HG03025 (cell line): ENCODE measurements around the gene SLIT3.
A peak's percentile ranks its signal among the peaks of the same experiment; 100 is the strongest.

Source experiments
- ATAC-seq: cut with Tn5 transposase; IDR thresholded peaks from one replicate; pipeline ENCODE4 v1.9.1; 2021; ENCODE audit warnings: mild to moderate bottlenecking, moderate library complexity; ENCODE audit not compliant: unreplicated experiment, low FRiP score

SLIT3 gene

DNA sequence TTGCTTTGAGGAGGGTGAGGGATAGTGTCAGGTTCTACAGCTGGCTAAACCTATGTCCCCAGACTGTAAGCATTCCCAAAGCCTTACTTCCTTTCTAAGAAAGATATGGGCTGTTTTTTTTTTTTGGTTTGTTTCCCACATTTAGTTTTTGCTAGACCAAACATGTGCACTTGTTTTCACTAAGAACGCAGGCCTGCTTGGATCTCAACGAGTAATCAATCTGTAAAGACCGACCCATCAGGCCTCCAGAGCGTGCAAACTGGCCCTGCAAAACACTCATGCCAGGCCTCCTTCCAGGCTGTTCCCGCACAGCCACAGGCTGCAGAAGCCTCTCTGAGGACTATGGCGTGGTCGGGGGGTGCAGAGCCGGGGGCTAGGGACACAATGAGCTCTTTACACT lies 416.9 kb downstream of the SLIT3 start:
- ATAC-seq: no peak

DNA sequence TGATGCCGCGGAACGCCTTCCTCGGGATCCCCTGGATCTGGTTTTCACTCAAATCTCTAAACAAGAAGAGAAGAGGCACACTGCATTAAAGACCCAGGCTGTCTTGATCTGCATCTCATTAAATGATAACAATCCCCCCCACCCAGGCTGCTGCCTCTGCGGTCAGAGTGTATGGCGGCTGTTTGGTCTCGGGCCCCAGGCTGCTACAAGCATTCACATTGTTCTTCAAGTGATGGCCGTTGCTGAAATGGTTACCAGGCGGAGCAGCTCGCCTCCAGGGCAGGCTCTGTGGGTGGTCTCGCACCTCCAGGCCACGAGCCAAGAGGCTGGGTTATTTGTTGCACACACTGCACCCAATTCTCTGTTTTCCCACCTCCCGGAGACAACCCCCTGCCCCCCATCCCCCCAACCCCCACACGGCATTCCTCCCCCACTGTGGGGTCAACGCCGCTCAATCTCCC lies 417.6 kb downstream of the SLIT3 start:
- ATAC-seq: no peak

DNA sequence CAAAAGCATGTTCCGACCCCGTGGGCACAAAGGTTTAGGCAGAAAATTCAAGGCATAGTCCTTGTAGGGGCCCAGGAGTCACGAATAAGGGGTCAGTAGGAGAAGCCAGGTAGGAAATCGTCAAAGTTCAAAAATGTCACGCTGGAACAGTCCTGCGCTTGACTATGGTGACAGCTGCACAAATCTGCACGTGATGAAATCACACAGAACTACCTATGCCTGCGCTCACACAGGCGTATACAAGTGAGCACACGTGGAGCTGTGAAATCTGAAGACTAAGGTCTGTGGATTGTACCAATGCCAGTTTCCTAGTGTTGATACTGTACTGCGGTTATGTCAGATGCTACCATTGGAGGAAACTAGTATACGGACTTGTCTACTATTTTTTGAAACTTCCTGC lies 418.7 kb downstream of the SLIT3 start:
- no peak for ATAC-seq

DNA sequence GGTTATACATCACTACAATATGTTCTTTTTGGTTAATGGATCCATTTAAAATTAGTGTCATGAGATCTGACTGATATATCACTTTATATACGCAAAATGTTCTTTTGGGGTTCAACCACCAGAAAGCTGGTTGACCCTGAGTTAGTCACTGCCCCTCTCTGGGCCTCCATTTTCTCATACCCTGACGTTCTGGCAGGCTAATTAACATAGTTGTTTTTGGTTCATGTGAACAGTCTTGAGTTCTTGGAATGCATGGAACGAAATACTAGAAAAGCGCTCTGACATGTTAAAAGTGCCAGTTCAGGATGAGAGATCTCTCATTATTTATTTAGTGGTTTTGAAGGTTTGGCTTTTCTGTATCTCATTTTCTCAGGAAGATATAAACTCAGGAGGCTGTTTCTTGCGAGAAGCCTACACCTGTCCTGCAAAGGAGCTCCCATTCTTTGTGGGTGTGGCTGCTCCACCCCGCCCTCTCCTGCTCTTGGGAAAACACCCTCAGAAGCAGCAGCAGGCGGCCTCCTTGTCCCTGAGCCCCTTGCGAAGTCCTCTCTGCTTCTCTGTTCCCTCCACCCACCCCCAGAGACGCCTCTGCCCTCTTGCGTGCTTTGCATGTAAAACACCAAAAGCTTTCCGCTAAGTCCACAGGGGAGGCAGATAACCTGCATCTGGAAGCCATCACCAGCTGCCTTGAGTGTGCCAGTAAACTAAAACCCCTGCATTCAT lies 419.4 kb downstream of the SLIT3 start:
- ATAC-seq: no peak

- peak; percentile 87 for ATAC-seq
Observed at GRCh38 chr5:168879929-168880328, 421.0 kb downstream of the SLIT3 start.

DNA sequence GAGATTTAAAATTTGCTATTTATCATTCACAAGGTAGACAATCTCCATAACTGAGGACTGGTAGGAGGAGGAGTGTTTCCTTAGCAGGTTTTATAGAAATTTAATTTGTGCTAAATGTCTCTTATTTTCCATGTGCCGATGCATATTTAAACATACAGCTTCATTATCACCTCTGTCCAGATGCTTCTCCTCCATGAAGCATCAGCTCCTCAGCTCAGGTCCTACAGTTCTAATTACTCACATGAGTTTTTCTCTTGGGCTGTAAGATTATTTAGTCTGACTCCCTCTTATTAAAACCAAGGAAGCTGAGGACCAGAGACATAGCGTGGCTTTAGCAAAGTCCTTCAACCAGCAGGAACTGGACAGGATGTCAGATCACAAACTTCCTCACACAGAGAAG lies 421.6 kb downstream of the SLIT3 start:
- no peak for ATAC-seq

GRCh38 chr5:168878135-168878745 lies 422.7 kb downstream of the SLIT3 start:
- ATAC-seq: no peak

DNA sequence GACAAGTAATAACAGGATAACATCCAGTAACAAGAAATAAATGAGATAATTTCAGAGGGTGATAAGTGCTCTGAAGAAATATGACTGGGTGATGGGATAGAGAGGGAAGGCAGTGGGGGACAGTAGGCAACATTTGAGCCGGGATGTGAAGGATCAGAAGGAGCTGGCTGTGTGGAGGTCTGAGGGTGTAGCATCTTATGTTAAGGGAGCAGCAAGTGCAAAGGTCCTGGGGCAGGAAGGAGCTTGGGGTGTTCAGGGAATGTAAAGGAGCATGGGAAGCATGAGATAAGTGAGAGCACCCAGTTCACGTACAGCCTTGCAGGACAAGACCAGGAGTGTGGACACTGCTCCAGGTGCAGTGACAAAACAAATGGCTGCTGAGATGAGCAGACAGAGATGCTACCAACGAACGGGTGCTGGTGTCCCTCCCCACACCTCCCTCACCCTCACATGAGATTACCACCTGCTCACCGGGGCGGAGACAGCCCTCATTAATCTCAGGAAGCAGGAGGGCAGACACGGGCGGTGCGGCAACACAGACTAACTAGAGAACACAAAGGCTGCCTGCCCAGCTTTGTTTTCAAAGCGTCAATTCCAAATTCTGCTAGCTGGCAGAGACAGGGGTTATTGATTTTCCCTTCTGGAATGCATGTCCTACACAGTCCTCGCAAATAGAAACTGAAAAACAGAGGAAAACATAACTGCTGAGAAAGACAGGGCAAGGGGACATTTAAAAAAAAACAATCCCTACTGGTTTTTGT lies 423.6 kb downstream of the SLIT3 start:
- ATAC-seq: no peak

GRCh38 chr5:168876419-168876818 lies 424.5 kb downstream of the SLIT3 start:
- no peak for ATAC-seq

DNA sequence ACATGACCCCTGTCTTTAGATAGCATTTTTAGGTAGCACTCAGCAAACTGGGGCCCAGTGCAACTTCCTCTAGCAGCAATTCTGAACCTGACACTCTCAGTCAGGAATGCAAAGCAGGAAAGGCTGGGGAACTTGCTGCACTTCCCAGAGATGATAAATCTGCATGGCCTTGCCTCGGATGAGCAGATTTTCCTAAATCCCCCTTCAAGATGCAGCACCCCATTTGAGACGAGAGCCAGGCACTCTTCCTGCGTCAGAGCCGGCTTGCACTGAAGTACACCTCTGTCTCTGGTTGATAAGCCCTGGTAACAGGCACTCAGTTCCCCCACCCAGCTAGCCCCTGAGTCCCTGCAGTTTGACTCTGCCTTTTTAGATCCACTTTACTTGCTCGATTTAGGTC lies 425.1 kb downstream of the SLIT3 start:
- no peak for ATAC-seq

GRCh38 chr5:168874713-168875380 lies 426.1 kb downstream of the SLIT3 start:
- no peak for ATAC-seq

DNA sequence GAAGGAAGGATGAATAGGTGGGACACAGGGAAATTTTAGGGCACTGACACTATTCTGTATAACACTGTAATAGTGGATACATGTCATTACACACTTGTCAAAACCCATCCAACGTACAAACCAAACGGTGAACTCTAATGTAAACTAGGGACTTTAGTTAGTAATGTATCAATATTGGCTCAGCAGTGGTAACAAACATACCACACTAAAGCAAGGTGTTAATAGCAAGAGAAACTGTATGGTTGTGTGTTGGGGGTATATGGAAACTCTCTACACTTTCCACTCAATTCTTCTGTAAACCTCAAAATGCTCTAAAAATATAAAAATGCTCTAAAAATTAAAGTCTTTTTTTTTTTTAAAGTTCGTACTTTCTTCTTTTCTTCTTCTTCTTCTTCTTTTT lies 428.7 kb downstream of the SLIT3 start:
- no peak for ATAC-seq

DNA sequence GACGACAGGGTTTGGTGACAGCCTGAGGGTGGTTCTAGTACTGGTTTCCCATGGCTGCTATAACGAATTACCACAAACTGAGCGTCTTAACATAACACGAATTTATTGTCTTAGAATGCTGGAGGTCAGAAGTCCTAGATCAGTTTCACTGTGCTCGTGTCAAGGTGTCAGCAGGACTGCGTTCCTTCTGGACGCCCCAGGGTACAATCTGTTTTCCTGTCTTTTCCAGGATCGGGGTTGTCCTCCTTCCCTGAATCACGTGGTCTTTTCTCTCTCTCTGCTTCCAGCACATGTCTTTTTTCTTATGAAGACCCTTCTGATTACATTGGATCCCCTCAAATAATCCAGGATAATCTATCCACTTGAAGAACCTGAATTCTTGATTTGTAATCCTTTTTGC lies 430.0 kb downstream of the SLIT3 start:
- ATAC-seq: no peak

- ATAC-seq: no peak
Observed at GRCh38 chr5:168869615-168870227, 431.2 kb downstream of the SLIT3 start.

DNA sequence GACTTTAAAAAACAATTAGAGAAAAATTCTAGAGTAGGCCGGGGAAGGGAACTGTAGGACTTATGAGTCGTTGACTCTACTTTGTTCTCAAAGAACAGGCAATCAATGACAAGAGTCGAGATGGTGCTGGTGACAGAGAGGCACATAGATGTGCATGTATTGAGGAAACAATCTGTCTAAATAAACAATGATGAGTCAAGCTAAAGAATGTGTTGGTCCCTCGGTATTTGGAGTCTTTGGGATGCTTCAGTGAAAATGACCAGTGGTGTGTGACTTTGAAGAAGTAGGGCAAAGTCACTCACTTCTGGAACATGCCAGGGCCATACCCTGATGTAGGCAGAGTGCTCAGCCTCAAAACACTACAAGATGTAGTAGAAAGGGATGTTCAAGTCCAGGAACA lies 433.7 kb downstream of the SLIT3 start:
- no peak for ATAC-seq

DNA sequence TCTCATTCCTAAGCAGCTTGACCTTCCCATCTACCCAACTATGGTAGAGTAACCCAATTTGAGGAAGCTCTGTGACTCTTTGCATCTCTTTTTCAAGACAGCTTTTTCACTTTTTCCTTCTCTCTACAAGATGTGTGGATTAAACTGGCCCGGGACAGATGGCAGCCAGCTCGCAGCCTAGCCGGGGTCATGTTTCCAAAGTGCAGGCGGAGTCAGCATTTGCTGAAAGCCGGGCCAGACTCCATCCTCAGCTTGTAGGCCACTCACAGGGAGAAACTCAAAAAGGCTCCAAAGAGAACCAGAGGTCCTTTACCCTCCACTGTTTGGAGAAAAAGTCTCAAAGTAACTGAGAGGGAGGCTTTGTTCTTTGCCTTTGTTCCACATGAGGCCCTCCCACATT lies 435.0 kb downstream of the SLIT3 start:
- ATAC-seq: no peak

GRCh38 chr5:168863021-168863420 lies 437.9 kb downstream of the SLIT3 start:
- ATAC-seq: no peak

GRCh38 chr5:168860503-168860902 lies 440.4 kb downstream of the SLIT3 start:
- ATAC-seq: no peak

DNA sequence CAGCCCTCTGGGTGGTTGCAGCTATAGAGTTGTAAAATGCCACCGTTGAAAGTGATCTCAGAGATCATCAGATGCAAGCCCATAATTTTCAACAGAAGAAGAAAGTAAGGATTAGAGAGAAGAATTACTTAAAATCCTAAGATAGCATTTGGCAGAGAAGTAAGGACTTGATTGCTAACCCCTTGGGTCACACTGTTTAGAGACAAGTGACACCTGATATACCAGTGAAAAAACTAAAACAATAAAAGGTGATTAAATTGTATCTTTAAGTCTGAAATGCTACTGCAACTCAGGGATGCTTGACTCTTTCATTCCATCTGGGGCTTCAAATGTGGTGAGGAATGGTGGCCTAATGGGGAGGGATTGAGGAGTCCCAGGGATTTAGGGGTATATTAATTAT lies 440.9 kb downstream of the SLIT3 start:
- no peak for ATAC-seq

GRCh38 chr5:168859471-168859870 lies 441.5 kb downstream of the SLIT3 start:
- no peak for ATAC-seq

- ATAC-seq: no peak
Observed at GRCh38 chr5:168858994-168859393, 441.9 kb downstream of the SLIT3 start.
